GM18519 (cell line): ENCODE results near the gene CHID1.

Experiments used
- ATAC-seq: cut with Tn5 transposase; IDR thresholded peaks from one replicate; pipeline ENCODE4 v1.9.1; 2021; ENCODE audit warnings: mild to moderate bottlenecking, moderate library complexity; ENCODE audit not compliant: unreplicated experiment, low FRiP score

CHID1 gene

GRCh38 chr11:839280-839623, 71.4 kb downstream of the CHID1 start:
- no peak for ATAC-seq

- no peak for ATAC-seq
Observed at GRCh38 chr11:838441-839279, 72.0 kb downstream of the CHID1 start.

GRCh38 chr11:837990-838307, 72.7 kb downstream of the CHID1 start:
- ATAC-seq, result no peak

- ATAC-seq, result no peak
Observed at GRCh38 chr11:837189-837989, 73.2 kb downstream of the CHID1 start.

GRCh38 chr11:836700-837099, 73.9 kb downstream of the CHID1 start:
- no peak for ATAC-seq

- no peak for ATAC-seq
Observed at GRCh38 chr11:836274-836673, 74.3 kb downstream of the CHID1 start.

GRCh38 chr11:834371-835316, 76.0 kb downstream of the CHID1 start:
- ATAC-seq, result no peak

- no peak for ATAC-seq
Observed at GRCh38 chr11:833849-834311, 76.7 kb downstream of the CHID1 start.

- no peak for ATAC-seq
Observed at GRCh38 chr11:833114-833791, 77.4 kb downstream of the CHID1 start.

GRCh38 chr11:832529-833113, 78.0 kb downstream of the CHID1 start, which contains the start of gene CD151:
Gene CD151, plus strand, starts transcription at chr11:832952. Its CDS starts 3,118 bp downstream, at chr11:836070.
- ATAC-seq, result no peak

- no peak for ATAC-seq
Observed at GRCh38 chr11:831961-832528, 78.6 kb downstream of the CHID1 start.

- ATAC-seq, result no peak
Observed at GRCh38 chr11:831118-831864, 79.3 kb downstream of the CHID1 start.

GRCh38 chr11:830295-831117, 80.1 kb downstream of the CHID1 start:
- no peak for ATAC-seq

GRCh38 chr11:829847-830294, 80.7 kb downstream of the CHID1 start:
- no peak for ATAC-seq

- ATAC-seq, result no peak
Observed at GRCh38 chr11:829176-829846, 81.3 kb downstream of the CHID1 start.

GRCh38 chr11:828506-829175, 82.0 kb downstream of the CHID1 start:
- no peak for ATAC-seq

- ATAC-seq, result no peak
Observed at GRCh38 chr11:827897-828192, 82.8 kb downstream of the CHID1 start, which contains the start of gene CRACR2B. Gene CRACR2B, plus strand, starts transcription at chr11:827919. Its CDS starts 689 bp downstream, at chr11:828608.
